ENCODE data around the gene MAP3K7.

Gene MAP3K7

DNA sequence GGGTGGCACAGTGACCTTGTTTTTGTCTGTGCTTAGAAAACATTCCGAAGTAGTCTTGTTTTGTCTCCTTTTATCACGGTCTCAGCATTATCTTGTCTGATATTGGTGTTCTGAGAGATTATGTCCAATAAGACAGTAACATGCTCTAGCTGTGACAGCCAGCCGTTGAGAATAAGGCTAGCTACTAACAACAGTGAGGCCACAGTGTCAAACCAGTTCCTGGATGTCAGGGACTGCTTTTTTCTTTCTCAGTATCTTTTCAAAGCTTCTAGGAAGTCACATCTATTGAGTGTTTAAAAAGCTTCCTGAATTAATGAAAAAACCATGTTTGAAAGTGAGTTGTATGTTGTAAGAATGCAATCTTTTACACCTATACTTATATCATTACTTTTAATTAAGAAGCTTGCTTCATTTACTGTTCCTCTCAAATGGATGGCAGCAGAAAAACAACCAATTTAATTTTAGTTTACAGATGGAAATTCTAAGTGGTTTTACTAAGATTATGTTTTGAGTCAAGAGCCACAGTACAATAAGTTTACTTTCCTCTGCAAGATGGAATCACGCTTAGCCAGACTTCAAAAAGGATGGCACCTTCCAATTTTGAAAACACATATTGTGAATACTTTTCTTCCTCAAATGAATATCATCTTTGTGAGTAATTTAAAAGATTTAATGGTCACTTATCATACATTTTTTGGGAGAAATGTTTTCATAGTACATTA is 53.1 kb downstream of the MAP3K7 start:
- no peak overlapping the region for H3K4me3 ChIP-seq (ENCODE audit: low read length, poor library complexity, severe bottlenecking)
- no peak overlapping the region for H3K9ac ChIP-seq (ENCODE audit: low read depth, low read length, poor library complexity, severe bottlenecking)
- H2AFZ ChIP-seq (ENCODE audit: low read length): no peak overlapping the region
- no peaks in the 10 kb centered on the region for H3K27me3 ChIP-seq (ENCODE audit: insufficient read depth, low read length, poor library complexity, severe bottlenecking)
- H3K4me2 ChIP-seq (ENCODE audit: low read depth, low read length, poor library complexity, severe bottlenecking): no peak overlapping the region
- no peaks in the 10 kb centered on the region for H3K9me2 ChIP-seq (replicated peaks; ENCODE audit: low read depth, low read length)
- TF ChIP-seq, protein P1, sequence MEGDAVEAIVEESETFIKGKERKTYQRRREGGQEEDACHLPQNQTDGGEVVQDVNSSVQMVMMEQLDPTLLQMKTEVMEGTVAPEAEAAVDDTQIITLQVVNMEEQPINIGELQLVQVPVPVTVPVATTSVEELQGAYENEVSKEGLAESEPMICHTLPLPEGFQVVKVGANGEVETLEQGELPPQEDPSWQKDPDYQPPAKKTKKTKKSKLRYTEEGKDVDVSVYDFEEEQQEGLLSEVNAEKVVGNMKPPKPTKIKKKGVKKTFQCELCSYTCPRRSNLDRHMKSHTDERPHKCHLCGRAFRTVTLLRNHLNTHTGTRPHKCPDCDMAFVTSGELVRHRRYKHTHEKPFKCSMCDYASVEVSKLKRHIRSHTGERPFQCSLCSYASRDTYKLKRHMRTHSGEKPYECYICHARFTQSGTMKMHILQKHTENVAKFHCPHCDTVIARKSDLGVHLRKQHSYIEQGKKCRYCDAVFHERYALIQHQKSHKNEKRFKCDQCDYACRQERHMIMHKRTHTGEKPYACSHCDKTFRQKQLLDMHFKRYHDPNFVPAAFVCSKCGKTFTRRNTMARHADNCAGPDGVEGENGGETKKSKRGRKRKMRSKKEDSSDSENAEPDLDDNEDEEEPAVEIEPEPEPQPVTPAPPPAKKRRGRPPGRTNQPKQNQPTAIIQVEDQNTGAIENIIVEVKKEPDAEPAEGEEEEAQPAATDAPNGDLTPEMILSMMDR (conservative IDR thresholded peaks at IDR 0.05; ENCODE audit: low read length): no peak
- TF ChIP-seq EZH2phosphoT487 (IDR thresholded peaks at IDR 0.05; ENCODE audit: borderline replicate concordance): no peak
- H3K79me2 ChIP-seq (ENCODE audit: insufficient read depth, low read length): no peaks in the 10 kb centered on the region
- H3K9me3 ChIP-seq (ENCODE audit: insufficient read depth, low read depth, low read length): no peaks in the 10 kb centered on the region
- no peaks in the 10 kb centered on the region for H3K4me1 ChIP-seq (ENCODE audit: insufficient read depth, low read length, poor library complexity, severe bottlenecking)
- no peaks in the 10 kb centered on the region for H3F3A ChIP-seq (ENCODE audit: low read depth)
- H4K20me1 ChIP-seq (ENCODE audit: insufficient read depth, low read length, poor library complexity, severe bottlenecking): no peaks in the 10 kb centered on the region
- peaks cover 7% of the 10 kb centered on the region; the same call in 1 of the 2 replicates for H3K36me3 ChIP-seq (ENCODE audit: insufficient read depth, low read length)

DNA sequence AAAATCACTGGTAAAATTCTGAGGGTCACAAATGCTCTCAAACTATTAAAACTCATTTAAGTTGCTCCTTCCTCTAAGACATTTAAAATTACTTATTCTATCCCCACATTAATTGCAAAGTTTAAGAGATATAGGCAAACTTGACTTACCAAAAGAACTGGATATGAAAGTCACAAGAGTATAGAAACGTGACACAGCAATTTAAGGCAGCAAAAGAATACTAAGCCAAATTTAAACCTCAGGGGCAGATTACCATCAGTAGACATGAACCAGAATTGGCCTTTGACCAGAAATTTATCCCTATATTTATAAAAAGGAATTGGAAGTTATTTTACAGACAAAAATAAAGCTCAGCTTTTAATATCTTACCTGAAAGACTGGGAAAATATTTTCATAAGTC is 56.0 kb downstream of the MAP3K7 start:
- H3K4me3 ChIP-seq (ENCODE audit: low read length, poor library complexity, severe bottlenecking): no peak overlapping the region
- H2AFZ ChIP-seq (ENCODE audit: low read length): no peak overlapping the region
- H3K27me3 ChIP-seq (ENCODE audit: insufficient read depth, low read length, poor library complexity, severe bottlenecking): no peaks in the 10 kb centered on the region
- no peaks in the 10 kb centered on the region for H3K4me1 ChIP-seq (ENCODE audit: insufficient read depth, low read length, poor library complexity, severe bottlenecking)
- H4K20me1 ChIP-seq (ENCODE audit: insufficient read depth, low read length, poor library complexity, severe bottlenecking): no peaks in the 10 kb centered on the region
- H3K9me2 ChIP-seq (replicated peaks; ENCODE audit: low read depth, low read length): no peaks in the 10 kb centered on the region
- H3K4me2 ChIP-seq (ENCODE audit: low read depth, low read length, poor library complexity, severe bottlenecking): no peak overlapping the region
- H3K9ac ChIP-seq (ENCODE audit: low read depth, low read length, poor library complexity, severe bottlenecking): no peak overlapping the region
- TF ChIP-seq EZH2phosphoT487 (IDR thresholded peaks at IDR 0.05; ENCODE audit: borderline replicate concordance): no peak
- TF ChIP-seq, protein P1 (conservative IDR thresholded peaks at IDR 0.05; ENCODE audit: low read length): no peak
- H3F3A ChIP-seq (ENCODE audit: low read depth): no peaks in the 10 kb centered on the region
- H3K79me2 ChIP-seq (ENCODE audit: insufficient read depth, low read length): no peaks in the 10 kb centered on the region
- peaks cover 7% of the 10 kb centered on the region; the same call in 1 of the 2 replicates for H3K36me3 ChIP-seq (ENCODE audit: insufficient read depth, low read length)
- H3K9me3 ChIP-seq (ENCODE audit: insufficient read depth, low read depth, low read length): no peaks in the 10 kb centered on the region

DNA sequence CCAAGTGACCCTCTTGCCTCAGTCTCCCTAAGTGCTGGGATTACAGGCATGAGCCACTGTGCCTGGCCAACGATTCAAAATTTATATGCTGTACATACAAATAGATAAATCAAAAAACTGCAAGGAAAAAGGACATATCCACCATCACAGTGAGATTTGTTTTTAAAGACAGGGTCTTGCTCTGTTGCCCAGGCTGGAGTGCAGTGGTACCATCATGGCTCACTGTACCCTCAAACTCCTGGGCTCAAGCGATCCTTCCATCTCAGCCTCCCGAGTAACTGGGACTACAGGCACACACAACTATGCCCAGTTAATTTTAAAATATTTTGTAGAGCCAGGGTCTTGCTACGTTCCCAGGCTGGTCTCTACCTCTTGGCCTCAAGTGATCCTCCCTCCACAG is 61.5 kb downstream of the MAP3K7 start:
- Histone ChIP-seq H3K4me3 (ENCODE audit: low read length, poor library complexity, severe bottlenecking) (no peak overlapping the region), H3K9ac (ENCODE audit: low read depth, low read length, poor library complexity, severe bottlenecking) (no peak overlapping the region), H4K20me1 (ENCODE audit: insufficient read depth, low read length, poor library complexity, severe bottlenecking) (no peaks in the 10 kb centered on the region), H2AFZ (ENCODE audit: low read length) (no peak overlapping the region), H3K4me2 (ENCODE audit: low read depth, low read length, poor library complexity, severe bottlenecking) (no peak overlapping the region), H3K27me3 (ENCODE audit: insufficient read depth, low read length, poor library complexity, severe bottlenecking) (no peaks in the 10 kb centered on the region), H3K79me2 (ENCODE audit: insufficient read depth, low read length) (no peaks in the 10 kb centered on the region), H3K36me3 (ENCODE audit: insufficient read depth, low read length) (peaks cover 24% of the 10 kb centered on the region), H3K9me3 (ENCODE audit: insufficient read depth, low read depth, low read length) (no peaks in the 10 kb centered on the region), H3F3A (ENCODE audit: low read depth) (no peaks in the 10 kb centered on the region), H3K9me2 (replicated peaks; ENCODE audit: low read depth, low read length) (no peaks in the 10 kb centered on the region), H3K4me1 (ENCODE audit: insufficient read depth, low read length, poor library complexity, severe bottlenecking) (no peaks in the 10 kb centered on the region)
- TF ChIP-seq EZH2phosphoT487 (IDR thresholded peaks at IDR 0.05; ENCODE audit: borderline replicate concordance): no peak
- TF ChIP-seq, protein P1 (conservative IDR thresholded peaks at IDR 0.05; ENCODE audit: low read length): no peak
